ENCODE measurements around the gene BICRA.

DNA sequence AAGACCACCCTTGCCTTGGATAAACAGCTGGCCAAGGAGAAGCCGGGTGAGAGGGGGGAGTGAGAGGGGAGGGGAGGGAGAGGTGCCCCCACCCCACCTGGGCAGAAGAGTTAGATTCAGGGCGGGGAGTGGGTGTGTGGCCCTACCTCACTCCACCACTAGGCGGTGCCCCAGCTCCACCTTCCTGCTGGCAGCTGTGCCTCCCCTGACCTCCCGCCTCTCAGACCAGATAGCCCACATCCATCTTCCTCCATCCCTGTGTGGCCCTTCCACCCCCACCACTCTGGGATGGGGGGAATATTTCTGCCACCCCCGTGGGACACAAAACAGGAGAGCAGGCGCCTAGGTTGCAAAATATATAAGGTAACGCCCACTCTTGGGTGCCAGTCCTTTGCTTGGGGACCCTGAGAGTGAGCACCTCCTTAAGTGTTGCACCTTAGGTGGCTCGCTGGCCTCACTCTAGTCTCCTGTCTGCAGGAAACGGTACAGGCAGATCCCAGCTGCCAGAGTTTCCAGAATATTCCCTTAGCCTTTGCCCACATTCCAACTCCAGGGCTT is 90.5 kb downstream of the BICRA start:
- TF ChIP-seq, protein P1, sequence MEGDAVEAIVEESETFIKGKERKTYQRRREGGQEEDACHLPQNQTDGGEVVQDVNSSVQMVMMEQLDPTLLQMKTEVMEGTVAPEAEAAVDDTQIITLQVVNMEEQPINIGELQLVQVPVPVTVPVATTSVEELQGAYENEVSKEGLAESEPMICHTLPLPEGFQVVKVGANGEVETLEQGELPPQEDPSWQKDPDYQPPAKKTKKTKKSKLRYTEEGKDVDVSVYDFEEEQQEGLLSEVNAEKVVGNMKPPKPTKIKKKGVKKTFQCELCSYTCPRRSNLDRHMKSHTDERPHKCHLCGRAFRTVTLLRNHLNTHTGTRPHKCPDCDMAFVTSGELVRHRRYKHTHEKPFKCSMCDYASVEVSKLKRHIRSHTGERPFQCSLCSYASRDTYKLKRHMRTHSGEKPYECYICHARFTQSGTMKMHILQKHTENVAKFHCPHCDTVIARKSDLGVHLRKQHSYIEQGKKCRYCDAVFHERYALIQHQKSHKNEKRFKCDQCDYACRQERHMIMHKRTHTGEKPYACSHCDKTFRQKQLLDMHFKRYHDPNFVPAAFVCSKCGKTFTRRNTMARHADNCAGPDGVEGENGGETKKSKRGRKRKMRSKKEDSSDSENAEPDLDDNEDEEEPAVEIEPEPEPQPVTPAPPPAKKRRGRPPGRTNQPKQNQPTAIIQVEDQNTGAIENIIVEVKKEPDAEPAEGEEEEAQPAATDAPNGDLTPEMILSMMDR (conservative IDR thresholded peaks at IDR 0.05) = peak; percentile 96
- no peak for TF ChIP-seq EZH2 (IDR thresholded peaks at IDR 0.05; ENCODE audit: low read depth)
